Measurements from ENCODE around the gene GABRE.

The GABRE gene

GRCh38 chrX:151974336-151975227 lies at the start of gene GABRE:
Gene GABRE, minus strand, starts transcription at chrX:151974676. Its CDS starts 51 bp downstream, at chrX:151974625.
- peak within 1 kb of the TSS; percentile 25 for H3K4me3 ChIP-seq (ENCODE audit: low read depth, low read length)
- TF ChIP-seq CTCF (IDR thresholded peaks at IDR 0.05; ENCODE audit: control insufficient read depth, extremely low read depth, insufficient read depth): no peak
- DNase-seq (ENCODE audit: low read depth): no peak

- TF ChIP-seq CTCF (IDR thresholded peaks at IDR 0.05; ENCODE audit: control insufficient read depth, extremely low read depth, insufficient read depth): no peak
- no peak for DNase-seq (ENCODE audit: low read depth)
- H3K4me3 ChIP-seq (ENCODE audit: low read depth, low read length): no peak overlapping the region
These were observed 46.4 kb upstream of the GABRE start for GRCh38 chrX:152020888-152021287.

GRCh38 chrX:151999813-152000212 lies 25.3 kb upstream of the GABRE start:
- TF ChIP-seq CTCF (IDR thresholded peaks at IDR 0.05; ENCODE audit: control insufficient read depth, extremely low read depth, insufficient read depth): no peak
- no peak overlapping the region for H3K4me3 ChIP-seq (ENCODE audit: low read depth, low read length)
- no peak for DNase-seq (ENCODE audit: low read depth)

GRCh38 chrX:151997539-151997938 lies 23.1 kb upstream of the GABRE start:
- DNase-seq (ENCODE audit: low read depth): no peak
- no peak overlapping the region for H3K4me3 ChIP-seq (ENCODE audit: low read depth, low read length)
- TF ChIP-seq CTCF (IDR thresholded peaks at IDR 0.05; ENCODE audit: control insufficient read depth, extremely low read depth, insufficient read depth): no peak

GRCh38 chrX:151996347-151996746 lies 21.9 kb upstream of the GABRE start:
- no peak overlapping the region for H3K4me3 ChIP-seq (ENCODE audit: low read depth, low read length)
- no peak for DNase-seq (ENCODE audit: low read depth)
- no peak for TF ChIP-seq CTCF (IDR thresholded peaks at IDR 0.05; ENCODE audit: control insufficient read depth, extremely low read depth, insufficient read depth)

- no peak overlapping the region for H3K4me3 ChIP-seq (ENCODE audit: low read depth, low read length)
- DNase-seq (ENCODE audit: low read depth): no peak
- TF ChIP-seq CTCF (IDR thresholded peaks at IDR 0.05; ENCODE audit: control insufficient read depth, extremely low read depth, insufficient read depth): no peak
These were observed 20.0 kb upstream of the GABRE start for GRCh38 chrX:151994476-151994875.
